Mammary epithelial cell (primary cell): ENCODE results near the gene NOTCH2.

ENCODE experiments used
- EZH2 ChIP-seq: IDR thresholded peaks from 2 replicates; pipeline ENCODE4 v1.6.1; 2012; ENCODE audit warnings: low read length, inconsistent platforms, borderline replicate concordance
- TF ChIP-seq, protein P1 (sequence below), 2 donors: IDR thresholded peaks in 1 of 2; conservative IDR thresholded peaks in 1 of 2; 2 replicates each; pipeline ENCODE4 v1.5.1; 2011 to 2012; ENCODE audit warnings: inconsistent platforms in 2 of 2, low read length in 2 of 2, mild to moderate bottlenecking in 2 of 2, control low read depth in 1 of 2, low read depth in 1 of 2; ENCODE audit not compliant: insufficient read depth in 1 of 2; ENCODE audit errors: extremely low read depth in 1 of 2

DNA sequence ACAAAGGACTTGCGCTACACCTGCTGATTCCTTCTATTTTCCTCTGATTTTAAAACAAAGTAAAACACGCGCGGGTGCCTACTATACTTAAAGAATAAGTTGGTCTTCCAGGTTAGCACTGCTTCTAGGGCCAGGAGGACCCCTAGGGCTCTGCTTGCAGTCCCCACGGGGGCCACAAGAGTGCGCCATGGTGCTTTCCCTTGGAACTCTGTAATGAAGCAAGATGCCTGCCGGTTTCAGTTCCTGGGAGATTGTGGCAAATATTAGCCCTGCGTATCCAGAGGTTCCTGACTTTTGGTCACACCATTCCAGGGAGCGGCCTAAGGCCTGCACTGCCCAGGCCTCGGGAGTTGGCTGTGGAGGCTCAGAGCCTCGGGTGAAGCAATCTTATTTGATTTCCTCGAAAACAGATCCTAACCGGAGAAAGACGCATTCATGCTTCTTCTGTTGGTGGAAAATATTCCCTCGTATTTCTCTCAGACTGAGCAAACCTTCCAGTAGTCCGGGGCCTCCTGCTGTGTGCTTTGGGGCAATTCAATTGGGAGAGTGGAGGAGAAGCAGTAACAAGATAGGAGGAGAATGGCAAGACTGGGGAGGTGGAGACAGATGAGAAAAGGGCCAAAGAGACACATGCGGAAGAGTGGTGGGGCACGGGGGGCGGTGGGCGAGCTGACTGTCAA is 198.4 kb downstream of the NOTCH2 start:
- TF ChIP-seq, protein P1, sequence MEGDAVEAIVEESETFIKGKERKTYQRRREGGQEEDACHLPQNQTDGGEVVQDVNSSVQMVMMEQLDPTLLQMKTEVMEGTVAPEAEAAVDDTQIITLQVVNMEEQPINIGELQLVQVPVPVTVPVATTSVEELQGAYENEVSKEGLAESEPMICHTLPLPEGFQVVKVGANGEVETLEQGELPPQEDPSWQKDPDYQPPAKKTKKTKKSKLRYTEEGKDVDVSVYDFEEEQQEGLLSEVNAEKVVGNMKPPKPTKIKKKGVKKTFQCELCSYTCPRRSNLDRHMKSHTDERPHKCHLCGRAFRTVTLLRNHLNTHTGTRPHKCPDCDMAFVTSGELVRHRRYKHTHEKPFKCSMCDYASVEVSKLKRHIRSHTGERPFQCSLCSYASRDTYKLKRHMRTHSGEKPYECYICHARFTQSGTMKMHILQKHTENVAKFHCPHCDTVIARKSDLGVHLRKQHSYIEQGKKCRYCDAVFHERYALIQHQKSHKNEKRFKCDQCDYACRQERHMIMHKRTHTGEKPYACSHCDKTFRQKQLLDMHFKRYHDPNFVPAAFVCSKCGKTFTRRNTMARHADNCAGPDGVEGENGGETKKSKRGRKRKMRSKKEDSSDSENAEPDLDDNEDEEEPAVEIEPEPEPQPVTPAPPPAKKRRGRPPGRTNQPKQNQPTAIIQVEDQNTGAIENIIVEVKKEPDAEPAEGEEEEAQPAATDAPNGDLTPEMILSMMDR (conservative IDR thresholded peaks at IDR 0.05 in 1 of 2, IDR thresholded peaks at IDR 0.05 in 1 of 2; ENCODE audit: extremely low read depth in 1 of 2, insufficient read depth in 1 of 2, low read depth in 1 of 2, low read length in 2 of 2): peak; percentile 98 to 99
- TF ChIP-seq EZH2: no peak
